Measurements from ENCODE around the gene PKD2L1.
A peak's percentile ranks its signal among the peaks of the same experiment; 100 is the strongest.
"Not testable (repeated sequence)": the region's sequence is repeated elsewhere in the genome, so short reads cannot be mapped to it uniquely, and the experiment has no call there.

The PKD2L1 gene

DNA sequence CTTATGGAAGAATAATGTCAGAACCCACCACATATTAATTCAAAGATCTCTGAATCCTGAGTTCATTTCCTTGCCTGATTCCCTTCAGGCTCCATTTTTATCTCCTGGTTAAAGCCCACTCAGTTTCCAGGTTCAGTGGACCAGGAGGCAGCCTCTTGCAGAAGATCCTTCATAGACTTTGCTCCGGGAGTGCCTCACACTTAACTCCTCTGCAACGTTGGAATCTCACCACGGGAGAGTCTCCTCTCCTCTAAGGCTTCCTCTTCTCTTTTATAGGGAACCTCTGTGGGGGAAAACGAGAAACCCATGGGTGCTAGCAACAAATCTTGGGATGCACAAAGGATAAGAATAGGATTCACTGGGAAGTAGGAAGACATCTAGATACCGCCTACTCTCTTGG lies 41.8 kb downstream of the PKD2L1 start:
- no peak overlapping the region for H3K27ac ChIP-seq (replicated peaks)
- TF ChIP-seq GABPA (IDR thresholded peaks at IDR 0.05; ENCODE audit: low read depth): no peak
- no peak for TF ChIP-seq POLR2AphosphoS5 (IDR thresholded peaks at IDR 0.05; ENCODE audit: low read depth)
- TF ChIP-seq CTCF (IDR thresholded peaks at IDR 0.05; ENCODE audit: insufficient read depth, low read length): no peak
- TF ChIP-seq SPI1 (IDR thresholded peaks at IDR 0.05; ENCODE audit: borderline replicate concordance, low read depth): no peak
- TF ChIP-seq, protein P1, sequence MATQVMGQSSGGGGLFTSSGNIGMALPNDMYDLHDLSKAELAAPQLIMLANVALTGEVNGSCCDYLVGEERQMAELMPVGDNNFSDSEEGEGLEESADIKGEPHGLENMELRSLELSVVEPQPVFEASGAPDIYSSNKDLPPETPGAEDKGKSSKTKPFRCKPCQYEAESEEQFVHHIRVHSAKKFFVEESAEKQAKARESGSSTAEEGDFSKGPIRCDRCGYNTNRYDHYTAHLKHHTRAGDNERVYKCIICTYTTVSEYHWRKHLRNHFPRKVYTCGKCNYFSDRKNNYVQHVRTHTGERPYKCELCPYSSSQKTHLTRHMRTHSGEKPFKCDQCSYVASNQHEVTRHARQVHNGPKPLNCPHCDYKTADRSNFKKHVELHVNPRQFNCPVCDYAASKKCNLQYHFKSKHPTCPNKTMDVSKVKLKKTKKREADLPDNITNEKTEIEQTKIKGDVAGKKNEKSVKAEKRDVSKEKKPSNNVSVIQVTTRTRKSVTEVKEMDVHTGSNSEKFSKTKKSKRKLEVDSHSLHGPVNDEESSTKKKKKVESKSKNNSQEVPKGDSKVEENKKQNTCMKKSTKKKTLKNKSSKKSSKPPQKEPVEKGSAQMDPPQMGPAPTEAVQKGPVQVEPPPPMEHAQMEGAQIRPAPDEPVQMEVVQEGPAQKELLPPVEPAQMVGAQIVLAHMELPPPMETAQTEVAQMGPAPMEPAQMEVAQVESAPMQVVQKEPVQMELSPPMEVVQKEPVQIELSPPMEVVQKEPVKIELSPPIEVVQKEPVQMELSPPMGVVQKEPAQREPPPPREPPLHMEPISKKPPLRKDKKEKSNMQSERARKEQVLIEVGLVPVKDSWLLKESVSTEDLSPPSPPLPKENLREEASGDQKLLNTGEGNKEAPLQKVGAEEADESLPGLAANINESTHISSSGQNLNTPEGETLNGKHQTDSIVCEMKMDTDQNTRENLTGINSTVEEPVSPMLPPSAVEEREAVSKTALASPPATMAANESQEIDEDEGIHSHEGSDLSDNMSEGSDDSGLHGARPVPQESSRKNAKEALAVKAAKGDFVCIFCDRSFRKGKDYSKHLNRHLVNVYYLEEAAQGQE (IDR thresholded peaks at IDR 0.05; ENCODE audit: insufficient replicate concordance, low read depth): no peak
- H3K4me3 ChIP-seq (replicated peaks; ENCODE audit: insufficient read depth, low read length): no peak overlapping the region
- no peak for DNase-seq (ENCODE audit: low read depth in 1 of 2, low spot score in 1 of 2)
- H3K27me3 ChIP-seq (ENCODE audit: insufficient read depth, poor library complexity, severe bottlenecking): no peaks in the 10 kb centered on the region

DNA sequence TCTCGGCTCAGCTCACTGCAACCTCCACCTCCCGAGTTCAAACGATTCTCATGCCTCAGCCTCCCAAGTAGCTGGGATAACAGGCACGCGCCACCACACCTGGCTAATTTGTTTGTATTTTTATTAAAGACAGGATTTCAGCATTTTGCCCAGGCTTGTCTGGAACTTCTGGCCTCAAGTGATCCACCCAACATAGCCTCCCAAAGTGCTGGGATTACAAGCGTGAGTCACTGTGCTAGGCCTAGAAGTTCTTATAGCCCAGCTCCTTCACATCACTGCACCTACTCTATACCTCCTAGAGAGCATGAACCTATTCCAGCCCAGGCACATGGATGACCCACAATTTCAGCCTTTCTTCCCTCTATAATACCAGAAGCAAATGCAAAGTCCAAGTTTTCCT lies 42.3 kb downstream of the PKD2L1 start:
- Histone ChIP-seq H3K27ac (replicated peaks) (no peak overlapping the region), H3K4me3 (replicated peaks; ENCODE audit: insufficient read depth, low read length) (no peak overlapping the region), H3K27me3 (ENCODE audit: insufficient read depth, poor library complexity, severe bottlenecking) (no peaks in the 10 kb centered on the region)
- DNase-seq (ENCODE audit: low read depth in 1 of 2, low spot score in 1 of 2): no peak
- TF ChIP-seq, protein P1 (IDR thresholded peaks at IDR 0.05; ENCODE audit: insufficient replicate concordance, low read depth): no peak
- TF ChIP-seq SPI1 (IDR thresholded peaks at IDR 0.05; ENCODE audit: borderline replicate concordance, low read depth): no peak

GRCh38 chr10:100286051-100287033 lies 43.7 kb downstream of the PKD2L1 start, which contains the start of gene BLOC1S2:
TSS of gene BLOC1S2 (minus strand) at chr10:100286680. CDS start at chr10:100286659, 21 bp downstream.
- TF ChIP-seq GABPA (IDR thresholded peaks at IDR 0.05; ENCODE audit: low read depth) (peak; percentile 45; the same call in 1 of the 2 replicates), POLR2AphosphoS5 (IDR thresholded peaks at IDR 0.05; ENCODE audit: low read depth) (peak; percentile 73), CTCF (IDR thresholded peaks at IDR 0.05; ENCODE audit: insufficient read depth, low read length) (no peak)
- H3K4me3 ChIP-seq (replicated peaks; ENCODE audit: insufficient read depth, low read length): peak within 1 kb of the TSS; percentile 90
- peak within 1 kb of the TSS; percentile 74 for H3K27ac ChIP-seq (replicated peaks)
- H3K27me3 ChIP-seq (ENCODE audit: insufficient read depth, poor library complexity, severe bottlenecking): no peaks in the 10 kb centered on the region
- DNase-seq (ENCODE audit: low read depth in 1 of 2, low spot score in 1 of 2): peak; percentile 74 to 80

- DNase-seq (ENCODE audit: low read depth in 1 of 2, low spot score in 1 of 2); H3K27me3 ChIP-seq (ENCODE audit: insufficient read depth, poor library complexity, severe bottlenecking); H3K27ac ChIP-seq (replicated peaks): not testable (repeated sequence)
- peak overlapping the region; percentile 90 for H3K4me3 ChIP-seq (replicated peaks; ENCODE audit: insufficient read depth, low read length)
These were observed 44.7 kb downstream of the PKD2L1 start for GRCh38 chr10:100285326-100285725.

Data from HL-60 (cell line).